ENCODE results near the gene BCAS4. TPM values are rescaled to one million over a fixed set of nuclear protein-coding genes. Genes with fewer than 3 reads are reported as not detected.

BCAS4 gene
- total RNA-seq, 1 experiment from 2014 or later, result 7.6 TPM

- TF ChIP-seq, protein P1, sequence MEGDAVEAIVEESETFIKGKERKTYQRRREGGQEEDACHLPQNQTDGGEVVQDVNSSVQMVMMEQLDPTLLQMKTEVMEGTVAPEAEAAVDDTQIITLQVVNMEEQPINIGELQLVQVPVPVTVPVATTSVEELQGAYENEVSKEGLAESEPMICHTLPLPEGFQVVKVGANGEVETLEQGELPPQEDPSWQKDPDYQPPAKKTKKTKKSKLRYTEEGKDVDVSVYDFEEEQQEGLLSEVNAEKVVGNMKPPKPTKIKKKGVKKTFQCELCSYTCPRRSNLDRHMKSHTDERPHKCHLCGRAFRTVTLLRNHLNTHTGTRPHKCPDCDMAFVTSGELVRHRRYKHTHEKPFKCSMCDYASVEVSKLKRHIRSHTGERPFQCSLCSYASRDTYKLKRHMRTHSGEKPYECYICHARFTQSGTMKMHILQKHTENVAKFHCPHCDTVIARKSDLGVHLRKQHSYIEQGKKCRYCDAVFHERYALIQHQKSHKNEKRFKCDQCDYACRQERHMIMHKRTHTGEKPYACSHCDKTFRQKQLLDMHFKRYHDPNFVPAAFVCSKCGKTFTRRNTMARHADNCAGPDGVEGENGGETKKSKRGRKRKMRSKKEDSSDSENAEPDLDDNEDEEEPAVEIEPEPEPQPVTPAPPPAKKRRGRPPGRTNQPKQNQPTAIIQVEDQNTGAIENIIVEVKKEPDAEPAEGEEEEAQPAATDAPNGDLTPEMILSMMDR (conservative IDR thresholded peaks at IDR 0.05), result no peak
- no peak for TF ChIP-seq EZH2 (IDR thresholded peaks at IDR 0.05; ENCODE audit: low read depth)
- no peaks in the 10 kb centered on the region for H3K9me2 ChIP-seq (ENCODE audit: insufficient read depth)
- intact Hi-C loops (cut with micrococcal nuclease; ENCODE audit: unreplicated experiment), result no loop called here
- no peaks in the 10 kb centered on the region for H3K79me2 ChIP-seq (ENCODE audit: low read depth)
- peaks cover 2% of the 10 kb centered on the region for H3K36me3 ChIP-seq (ENCODE audit: low read depth)
- no peak overlapping the region for H3K27ac ChIP-seq
- peaks cover 7% of the 10 kb centered on the region; the same call in 1 of the 2 replicates for H3F3A ChIP-seq (ENCODE audit: insufficient read depth, low read depth)
- no peaks in the 10 kb centered on the region for H3K9me3 ChIP-seq (ENCODE audit: insufficient read depth, low read depth)
- DNase-seq, result no peak
- H4K20me1 ChIP-seq (ENCODE audit: insufficient read depth), result peaks cover 7% of the 10 kb centered on the region; the same call in 1 of the 2 replicates
- no peaks in the 10 kb centered on the region for H3K4me1 ChIP-seq (replicated peaks; ENCODE audit: insufficient read depth)
- no peak overlapping the region for H2AFZ ChIP-seq
- POLR2A ChIA-PET (ENCODE audit: unreplicated experiment), result no interaction called here
- H3K4me3 ChIP-seq, result no peak overlapping the region
- CTCF ChIA-PET, result no interaction called here
- no peaks in the 10 kb centered on the region for H3K27me3 ChIP-seq (ENCODE audit: insufficient read depth, low read depth)
- BruUV-seq (replicated peaks), result no TSS peak
- H3K4me2 ChIP-seq, result no peak overlapping the region
These were observed 89.0 kb downstream of the BCAS4 start for GRCh38 chr20:50883856-50884255.

GRCh38 chr20:50885068-50885467 is 90.2 kb downstream of the BCAS4 start:
- no peak overlapping the region for H3K27ac ChIP-seq
- no peak overlapping the region for H3K4me3 ChIP-seq
- BruUV-seq (replicated peaks), result no TSS peak
- POLR2A ChIA-PET (ENCODE audit: unreplicated experiment), result interaction anchor here (0.7 kb wide), 1 partner anchor 9 kb away, joined by 5 read pairs; no protein-coding TSS in a partner anchor
- no peak for DNase-seq
- no peak overlapping the region for H3K4me2 ChIP-seq
- H2AFZ ChIP-seq, result no peak overlapping the region
- no peaks in the 10 kb centered on the region for H3K4me1 ChIP-seq (replicated peaks; ENCODE audit: insufficient read depth)
- CTCF ChIA-PET, result no interaction called here
- peaks cover 16% of the 10 kb centered on the region; the same call in 1 of the 2 replicates for H4K20me1 ChIP-seq (ENCODE audit: insufficient read depth)
- no peaks in the 10 kb centered on the region for H3K79me2 ChIP-seq (ENCODE audit: low read depth)
- H3K9me3 ChIP-seq (ENCODE audit: insufficient read depth, low read depth), result no peaks in the 10 kb centered on the region
- H3K36me3 ChIP-seq (ENCODE audit: low read depth), result peaks cover 13% of the 10 kb centered on the region
- TF ChIP-seq, protein P1 (conservative IDR thresholded peaks at IDR 0.05), result no peak
- no peak for TF ChIP-seq EZH2 (IDR thresholded peaks at IDR 0.05; ENCODE audit: low read depth)
- peaks cover 15% of the 10 kb centered on the region; the same call in 1 of the 2 replicates for H3F3A ChIP-seq (ENCODE audit: insufficient read depth, low read depth)
- H3K9me2 ChIP-seq (ENCODE audit: insufficient read depth), result no peaks in the 10 kb centered on the region
- H3K27me3 ChIP-seq (ENCODE audit: insufficient read depth, low read depth), result no peaks in the 10 kb centered on the region
- intact Hi-C loops (cut with micrococcal nuclease; ENCODE audit: unreplicated experiment), result no loop called here

DNA sequence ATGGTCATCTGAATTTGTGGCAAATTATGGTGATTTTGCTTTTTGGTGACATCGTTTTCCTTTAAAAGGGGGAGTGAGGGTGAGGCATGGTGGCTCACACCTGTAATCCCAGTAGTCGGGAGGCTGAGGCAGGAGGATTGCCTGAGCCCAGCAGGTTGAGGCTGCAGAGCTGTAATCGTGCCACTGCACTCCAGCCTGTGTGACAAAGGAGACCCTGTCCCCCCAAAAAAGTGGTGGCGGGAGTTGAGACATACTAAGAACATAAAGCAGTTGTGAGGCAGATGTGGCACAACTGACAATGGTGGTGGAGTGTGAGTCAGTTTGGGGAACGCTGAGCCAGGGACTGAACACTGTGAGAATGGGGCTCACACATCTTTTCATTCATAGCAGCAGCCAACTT is 90.9 kb downstream of the BCAS4 start:
- peaks cover 21% of the 10 kb centered on the region; the same call in 1 of the 2 replicates for H4K20me1 ChIP-seq (ENCODE audit: insufficient read depth)
- POLR2A ChIA-PET (ENCODE audit: unreplicated experiment), result no interaction called here
- H2AFZ ChIP-seq, result no peak overlapping the region
- intact Hi-C loops (cut with micrococcal nuclease; ENCODE audit: unreplicated experiment), result no loop called here
- no peaks in the 10 kb centered on the region for H3K4me1 ChIP-seq (replicated peaks; ENCODE audit: insufficient read depth)
- no peaks in the 10 kb centered on the region for H3K9me3 ChIP-seq (ENCODE audit: insufficient read depth, low read depth)
- no peaks in the 10 kb centered on the region for H3K9me2 ChIP-seq (ENCODE audit: insufficient read depth)
- CTCF ChIA-PET, result no interaction called here
- H3K27ac ChIP-seq, result no peak overlapping the region
- DNase-seq, result no peak
- no peak overlapping the region for H3K4me2 ChIP-seq
- H3K27me3 ChIP-seq (ENCODE audit: insufficient read depth, low read depth), result no peaks in the 10 kb centered on the region
- peaks cover 15% of the 10 kb centered on the region; the same call in 1 of the 2 replicates for H3F3A ChIP-seq (ENCODE audit: insufficient read depth, low read depth)
- BruUV-seq (replicated peaks), result no TSS peak
- no peaks in the 10 kb centered on the region for H3K79me2 ChIP-seq (ENCODE audit: low read depth)
- TF ChIP-seq, protein P1 (conservative IDR thresholded peaks at IDR 0.05), result no peak
- no peak for TF ChIP-seq EZH2 (IDR thresholded peaks at IDR 0.05; ENCODE audit: low read depth)
- peaks cover 20% of the 10 kb centered on the region for H3K36me3 ChIP-seq (ENCODE audit: low read depth)
- H3K4me3 ChIP-seq, result no peak overlapping the region

All from PC-9 (cell line).